PC-3 (cell line): ENCODE measurements around the gene CEBPE.

ENCODE experiments used
- CTCF ChIP-seq: fragments of 300-600 bp; sonication (generic); conservative IDR thresholded peaks from 2 replicates; pipeline ENCODE4 v1.5.1; 2017; ENCODE audit warnings: antibody characterized with exemption, low read depth, mild to moderate bottlenecking, low read length
- EZH2 ChIP-seq: fragments of 300-600 bp; sonication (generic); IDR thresholded peaks from one replicate; pipeline ENCODE4 v1.6.1; 2017; ENCODE audit warnings: antibody characterized with exemption, mild to moderate bottlenecking, low read length; ENCODE audit not compliant: unreplicated experiment
- EZH2phosphoT487 ChIP-seq: fragments of 300-600 bp; sonication (generic); IDR thresholded peaks from 2 replicates; pipeline ENCODE4 v1.6.1; 2018; ENCODE audit warnings: mild to moderate bottlenecking, antibody characterized with exemption, low read length, borderline replicate concordance

- TF ChIP-seq CTCF = no peak
- no peak for TF ChIP-seq EZH2phosphoT487
- no peak for TF ChIP-seq EZH2
These were observed 26.0 kb downstream of the CEBPE start for GRCh38 chr14:23093104-23093503.
